ENCODE results near the gene CAPN7. TPM values are rescaled to one million over a fixed set of nuclear protein-coding genes. Genes with fewer than 3 reads are reported as not detected.

CAPN7 gene
- total RNA-seq, 2 donors from 2014 or later, result 32.6 to 41.2 TPM

- WGBS, 2 experiments (ENCODE audit: insufficient coverage in 1 of 2, insufficient read length in 1 of 2), result 83 to 100% methylated on average over 1 of the region's 1 CpG
- no peak overlapping the region for H3K4me3 ChIP-seq (ENCODE audit: low read length)
- H3K4me1 ChIP-seq (ENCODE audit: control insufficient read depth, insufficient read depth, low read length), result peaks cover 4% of the 10 kb centered on the region
- Mint-ChIP-seq H3K4me1 (peaks cover 10% of the 10 kb centered on the region), H3K4me3 (no peak overlapping the region), H3K36me3 (ENCODE audit: low read depth) (peaks cover 9% of the 10 kb centered on the region), H3K9me3 (no peaks in the 10 kb centered on the region), H3K27ac (no peak overlapping the region), H3K27me3 (ENCODE audit: insufficient read depth) (no peaks in the 10 kb centered on the region)
- H3K27me3 ChIP-seq (ENCODE audit: control insufficient read depth, insufficient read depth, low read length, poor library complexity, severe bottlenecking), result no peaks in the 10 kb centered on the region
- TF ChIP-seq, protein P1, sequence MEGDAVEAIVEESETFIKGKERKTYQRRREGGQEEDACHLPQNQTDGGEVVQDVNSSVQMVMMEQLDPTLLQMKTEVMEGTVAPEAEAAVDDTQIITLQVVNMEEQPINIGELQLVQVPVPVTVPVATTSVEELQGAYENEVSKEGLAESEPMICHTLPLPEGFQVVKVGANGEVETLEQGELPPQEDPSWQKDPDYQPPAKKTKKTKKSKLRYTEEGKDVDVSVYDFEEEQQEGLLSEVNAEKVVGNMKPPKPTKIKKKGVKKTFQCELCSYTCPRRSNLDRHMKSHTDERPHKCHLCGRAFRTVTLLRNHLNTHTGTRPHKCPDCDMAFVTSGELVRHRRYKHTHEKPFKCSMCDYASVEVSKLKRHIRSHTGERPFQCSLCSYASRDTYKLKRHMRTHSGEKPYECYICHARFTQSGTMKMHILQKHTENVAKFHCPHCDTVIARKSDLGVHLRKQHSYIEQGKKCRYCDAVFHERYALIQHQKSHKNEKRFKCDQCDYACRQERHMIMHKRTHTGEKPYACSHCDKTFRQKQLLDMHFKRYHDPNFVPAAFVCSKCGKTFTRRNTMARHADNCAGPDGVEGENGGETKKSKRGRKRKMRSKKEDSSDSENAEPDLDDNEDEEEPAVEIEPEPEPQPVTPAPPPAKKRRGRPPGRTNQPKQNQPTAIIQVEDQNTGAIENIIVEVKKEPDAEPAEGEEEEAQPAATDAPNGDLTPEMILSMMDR (conservative IDR thresholded peaks at IDR 0.05), result no peak
- H3K27ac ChIP-seq (ENCODE audit: low read depth, low read length), result no peak overlapping the region
- peaks cover 9% of the 10 kb centered on the region for H3K36me3 ChIP-seq (ENCODE audit: control insufficient read depth, insufficient read depth, low read length)
- DNase-seq, result no peak
- H3K9me3 ChIP-seq (ENCODE audit: control insufficient read depth, low read length), result no peaks in the 10 kb centered on the region
- no peak overlapping the region for H3K9ac ChIP-seq (ENCODE audit: extremely low read depth, low read length, poor library complexity, severe bottlenecking)
These were observed 77.7 kb downstream of the CAPN7 start for GRCh38 chr3:15283702-15284101.

DNA sequence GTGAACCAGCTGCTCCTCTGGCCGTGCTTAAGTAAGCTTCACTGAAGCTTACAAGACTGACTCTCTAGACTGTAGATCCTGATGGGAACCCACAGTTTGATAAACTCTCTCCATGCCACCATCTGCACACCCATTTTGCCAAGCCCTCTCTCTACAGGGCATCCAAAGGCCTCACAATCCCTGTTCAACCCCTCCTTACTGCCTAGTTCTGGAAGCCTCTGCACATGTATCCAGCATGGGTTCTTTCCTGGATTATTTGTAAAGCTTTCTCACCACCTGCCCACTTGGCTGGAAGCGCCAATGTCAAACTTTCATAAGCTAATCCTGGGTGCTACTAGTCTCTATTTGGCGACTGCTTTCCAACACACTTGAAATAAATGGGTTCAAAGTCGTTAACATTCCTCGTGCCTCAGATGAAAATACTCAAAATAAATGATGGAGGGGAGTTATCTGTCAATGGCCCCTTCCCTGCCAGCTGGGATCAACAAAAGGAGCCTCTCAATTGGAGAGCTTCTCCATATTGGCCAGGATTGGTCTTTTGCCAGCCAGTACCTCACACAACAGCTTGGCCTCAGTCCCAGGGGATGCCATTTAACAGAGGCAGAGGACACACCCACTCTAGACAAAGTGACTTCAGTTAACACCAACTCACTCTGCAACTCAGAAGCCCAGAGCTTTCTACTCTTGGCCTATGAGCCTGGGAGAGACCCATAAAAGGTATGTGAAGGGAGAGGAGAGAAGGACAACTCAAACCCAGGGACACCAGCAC lies 78.3 kb downstream of the CAPN7 start:
- Histone ChIP-seq H3K4me1 (ENCODE audit: control insufficient read depth, insufficient read depth, low read length) (peaks cover 4% of the 10 kb centered on the region), H3K27me3 (ENCODE audit: control insufficient read depth, insufficient read depth, low read length, poor library complexity, severe bottlenecking) (no peaks in the 10 kb centered on the region), H3K9ac (ENCODE audit: extremely low read depth, low read length, poor library complexity, severe bottlenecking) (no peak overlapping the region), H3K27ac (ENCODE audit: low read depth, low read length) (no peak overlapping the region), H3K9me3 (ENCODE audit: control insufficient read depth, low read length) (no peaks in the 10 kb centered on the region), H3K4me3 (ENCODE audit: low read length) (no peak overlapping the region), H3K36me3 (ENCODE audit: control insufficient read depth, insufficient read depth, low read length) (peaks cover 9% of the 10 kb centered on the region)
- H3K9me3 Mint-ChIP-seq, result no peaks in the 10 kb centered on the region
- WGBS, 2 experiments (ENCODE audit: insufficient coverage in 1 of 2, insufficient read length in 1 of 2), result 97 to 100% methylated on average over 4 to 5 of the region's 5 CpGs
- H3K36me3 Mint-ChIP-seq (ENCODE audit: low read depth), result peaks cover 14% of the 10 kb centered on the region
- H3K4me3 Mint-ChIP-seq, result no peak overlapping the region
- no peak overlapping the region for H3K27ac Mint-ChIP-seq
- no peak for DNase-seq
- TF ChIP-seq, protein P1 (conservative IDR thresholded peaks at IDR 0.05), result no peak
- peaks cover 10% of the 10 kb centered on the region for H3K4me1 Mint-ChIP-seq
- no peaks in the 10 kb centered on the region for H3K27me3 Mint-ChIP-seq (ENCODE audit: insufficient read depth)

GRCh38 chr3:15286022-15286421 lies 80.0 kb downstream of the CAPN7 start:
- Histone ChIP-seq H3K27me3 (ENCODE audit: control insufficient read depth, insufficient read depth, low read length, poor library complexity, severe bottlenecking) (no peaks in the 10 kb centered on the region), H3K9ac (ENCODE audit: extremely low read depth, low read length, poor library complexity, severe bottlenecking) (no peak overlapping the region), H3K4me3 (ENCODE audit: low read length) (no peak overlapping the region), H3K4me1 (ENCODE audit: control insufficient read depth, insufficient read depth, low read length) (peaks cover 4% of the 10 kb centered on the region), H3K27ac (ENCODE audit: low read depth, low read length) (no peak overlapping the region), H3K9me3 (ENCODE audit: control insufficient read depth, low read length) (no peaks in the 10 kb centered on the region), H3K36me3 (ENCODE audit: control insufficient read depth, insufficient read depth, low read length) (peaks cover 9% of the 10 kb centered on the region)
- WGBS, 2 experiments (ENCODE audit: insufficient coverage in 1 of 2, insufficient read length in 1 of 2), result 81 to 84% methylated on average over 3 to 8 of the region's 8 CpGs
- Mint-ChIP-seq H3K36me3 (ENCODE audit: low read depth) (peaks cover 21% of the 10 kb centered on the region), H3K4me3 (no peak overlapping the region), H3K4me1 (peaks cover 5% of the 10 kb centered on the region), H3K27me3 (ENCODE audit: insufficient read depth) (no peaks in the 10 kb centered on the region), H3K9me3 (no peaks in the 10 kb centered on the region), H3K27ac (peak overlapping the region; percentile 20)
- DNase-seq, result peak; percentile 83
- TF ChIP-seq, protein P1 (conservative IDR thresholded peaks at IDR 0.05), result peak; percentile 51
